Spleen (tissue), 11 donors: ENCODE results near the gene LINGO4. TPM values are rescaled to one million over a fixed set of nuclear protein-coding genes. Genes with fewer than 3 reads are reported as not detected.

Experiments
- DNase-seq: peaks from one replicate; pipeline ENCODE4 v3.0.0-alpha.2; 2020
- H3K27ac ChIP-seq, 8 donors: fragments of 200-600 bp; sonication (generic) in 7 of 8; 1 replicate in 4 of 8; 2 replicates in 4 of 8; pipeline versions ENCODE4 v1.5.0 to v1.8.0; 2016 to 2021; ENCODE audit warnings: inconsistent platforms in 4 of 8, mild to moderate bottlenecking in 4 of 8, moderate library complexity in 1 of 8
- H3K27me3 ChIP-seq, 7 donors: fragments of 200-600 bp; sonication (generic) in 6 of 7; replicated peaks in 1 of 7; 1 replicate in 4 of 7; 2 replicates in 3 of 7; pipeline versions ENCODE4 v1.5.0 to v1.8.0; 2016 to 2021; ENCODE audit warnings: inconsistent platforms in 3 of 7, mild to moderate bottlenecking in 1 of 7
- H3K36me3 ChIP-seq, 6 donors: fragments of 200-600 bp; sonication (generic) in 5 of 6; 1 replicate in 4 of 6; 2 replicates in 2 of 6; pipeline versions ENCODE4 v1.5.0 to v1.8.0; 2016 to 2021; ENCODE audit warnings: inconsistent platforms in 2 of 6
- H3K4me1 ChIP-seq, 6 donors: fragments of 200-600 bp; sonication (generic) in 5 of 6; 1 replicate in 3 of 6; 2 replicates in 3 of 6; pipeline versions ENCODE4 v1.5.0 to v1.8.0; 2016 to 2021; ENCODE audit warnings: inconsistent platforms in 3 of 6
- H3K4me3 ChIP-seq, 8 donors: fragments of 200-600 bp; sonication (generic) in 7 of 8; 1 replicate in 4 of 8; 2 replicates in 4 of 8; pipeline versions ENCODE4 v1.5.0 to v1.8.0; 2016 to 2021; ENCODE audit warnings: inconsistent platforms in 4 of 8, mild to moderate bottlenecking in 4 of 8, moderate library complexity in 2 of 8
- H3K9me3 ChIP-seq, 8 donors: fragments of 200-600 bp; sonication (generic) in 7 of 8; 1 replicate in 4 of 8; 2 replicates in 4 of 8; pipeline versions ENCODE4 v1.5.0 to v1.8.0; 2016 to 2021; ENCODE audit warnings: inconsistent platforms in 4 of 8
- POLR2A ChIP-seq, 3 donors: fragments of 450-650 bp; IDR thresholded peaks; one replicate each; pipeline ENCODE4 v1.5.1; 2017; ENCODE audit warnings: antibody characterized with exemption in 3 of 3, mild to moderate bottlenecking in 1 of 3
- POLR2AphosphoS5 ChIP-seq, 3 donors: sonication (generic); formaldehyde crosslinking; IDR thresholded peaks; one replicate each; pipeline ENCODE4 v1.5.1; 2017; ENCODE audit warnings: antibody characterized with exemption in 3 of 3
- WGBS, 5 donors: extraction: QIAGEN DNeasy Blood & Tissue Kit in 3 of 5; methylation state at CpG; one replicate each; pipeline versions ENCODE4 v1.1.5 to v1.1.7; 2013 to 2018; 5-methylcytosine and 5-hydroxymethylcytosine counted together
- intact Hi-C: fragments of 100-400 bp; cut with DNase I; formaldehyde crosslinking; loops from one replicate; pipeline ENCODE4 v1.15.0; 2023; ENCODE audit warnings: low total_unique reads
- polyA plus RNA-seq, 3 donors: library from polyadenylated mRNA; stranded (reverse); fragments of 200-250 nt; gene quantifications; one replicate each; pipeline ENCODE4 v1.2.1, GENCODE V29; 2013
- total RNA-seq, 7 donors: library from RNA; depleted of rRNA in 3 of 7; stranded (reverse); fragments of >200 nt in 3 of 7; fragmentation: NEBNext Ultra II Directional in 4 of 7; extraction: Animal tissue kit (Norgen Biotek cat#: 25700) in 4 of 7; gene quantifications; one replicate each; pipeline versions ENCODE4 v1.1.0 to v1.2.1, GENCODE V29; 2016 to 2021
- TF ChIP-seq, protein P1 (sequence below), 11 experiments: fragments of 200-600 bp in 7 of 11; fragments of 450-650 bp in 4 of 11; sonication (generic) in 4 of 11; IDR thresholded peaks in 8 of 11; conservative IDR thresholded peaks in 3 of 11; 1 replicate in 7 of 11; 2 replicates in 4 of 11; pipeline versions ENCODE4 v1.4.0 to v1.8.0; 2016 to 2021; ENCODE audit warnings: antibody characterized with exemption in 11 of 11, inconsistent platforms in 4 of 11, mild to moderate bottlenecking in 1 of 11
- donor health status: healthy with polysubstance abuse.
- donor health status: DM: no; HTN: no; CAD: no; lungs with moderate emphysema.
- donor health status: DM: no; HTN: no; CAD: no.
- donor health status: Bipolar disorder and iron deficiency.
- donor health status: healthy.
- donor health status: DM: no; HTN: no; CAD: no.
- donor health status: DM: yes; HTN: yes; CAD: no.

Gene LINGO4
- total and polyA plus RNA-seq, 10 donors, result 0.04 to 0.36 (median 0.18) TPM; not detected in 4

DNA sequence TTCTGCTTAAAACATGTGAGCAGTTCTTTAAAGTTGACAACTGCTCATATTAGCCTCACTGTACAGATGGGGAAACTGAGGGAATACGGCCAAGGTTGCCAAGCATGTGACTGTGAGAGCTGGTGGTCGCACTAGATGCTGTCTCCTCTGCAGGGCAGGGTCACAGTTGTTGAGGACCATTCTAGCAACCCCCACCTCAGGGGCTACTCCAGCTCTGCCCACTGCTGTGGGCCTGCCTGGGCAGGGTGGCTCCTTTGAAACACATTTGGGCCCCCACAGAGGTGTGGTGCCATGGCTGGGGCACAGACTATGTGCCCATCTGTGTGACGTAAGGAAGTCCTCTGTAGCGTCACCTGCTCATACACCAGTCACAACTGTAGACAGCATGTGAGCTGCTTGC is 47.5 kb upstream of the LINGO4 start:
- no peak for TF ChIP-seq POLR2AphosphoS5 (IDR thresholded peaks at IDR 0.05)
- TF ChIP-seq POLR2A (IDR thresholded peaks at IDR 0.05), result no peak
- TF ChIP-seq, protein P1, sequence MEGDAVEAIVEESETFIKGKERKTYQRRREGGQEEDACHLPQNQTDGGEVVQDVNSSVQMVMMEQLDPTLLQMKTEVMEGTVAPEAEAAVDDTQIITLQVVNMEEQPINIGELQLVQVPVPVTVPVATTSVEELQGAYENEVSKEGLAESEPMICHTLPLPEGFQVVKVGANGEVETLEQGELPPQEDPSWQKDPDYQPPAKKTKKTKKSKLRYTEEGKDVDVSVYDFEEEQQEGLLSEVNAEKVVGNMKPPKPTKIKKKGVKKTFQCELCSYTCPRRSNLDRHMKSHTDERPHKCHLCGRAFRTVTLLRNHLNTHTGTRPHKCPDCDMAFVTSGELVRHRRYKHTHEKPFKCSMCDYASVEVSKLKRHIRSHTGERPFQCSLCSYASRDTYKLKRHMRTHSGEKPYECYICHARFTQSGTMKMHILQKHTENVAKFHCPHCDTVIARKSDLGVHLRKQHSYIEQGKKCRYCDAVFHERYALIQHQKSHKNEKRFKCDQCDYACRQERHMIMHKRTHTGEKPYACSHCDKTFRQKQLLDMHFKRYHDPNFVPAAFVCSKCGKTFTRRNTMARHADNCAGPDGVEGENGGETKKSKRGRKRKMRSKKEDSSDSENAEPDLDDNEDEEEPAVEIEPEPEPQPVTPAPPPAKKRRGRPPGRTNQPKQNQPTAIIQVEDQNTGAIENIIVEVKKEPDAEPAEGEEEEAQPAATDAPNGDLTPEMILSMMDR (IDR thresholded peaks at IDR 0.05 in 8 of 11, conservative IDR thresholded peaks at IDR 0.05 in 3 of 11), result no peak
- Histone ChIP-seq H3K27ac (no peak overlapping the region), H3K9me3 (no peaks in the 10 kb centered on the region), H3K4me1 (peaks cover 0 to 13% (median 6%) of the 10 kb centered on the region in 6 donors), H3K27me3 (no peaks in the 10 kb centered on the region), H3K4me3 (no peak overlapping the region), H3K36me3 (no peaks in the 10 kb centered on the region)
- intact Hi-C loops, result no loop called here
- WGBS, 5 donors, result 71 to 95% (median 90%) methylated on average over 2 to 4 of the region's 4 CpGs
- DNase-seq, result no peak

DNA sequence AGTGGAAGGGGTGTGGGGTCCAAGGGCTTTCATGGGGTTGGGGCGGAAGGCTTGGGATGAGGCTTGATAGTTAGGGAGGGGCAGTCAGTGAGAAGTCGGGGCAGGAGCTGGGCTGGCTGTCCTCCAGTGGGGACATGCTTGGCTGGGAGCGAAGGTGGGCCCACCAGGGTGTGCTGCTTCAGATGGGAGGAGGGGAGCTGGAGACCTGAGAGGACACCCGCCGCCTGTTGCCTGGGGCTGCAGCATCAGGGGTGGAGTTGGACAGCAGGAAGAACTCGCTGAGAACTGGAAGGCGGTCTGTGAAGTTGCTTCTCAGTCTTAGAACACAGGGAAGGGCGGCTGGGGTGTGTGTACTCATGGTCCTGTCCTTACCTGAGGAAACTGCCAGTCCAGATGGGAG is 46.7 kb upstream of the LINGO4 start:
- Histone ChIP-seq H3K4me3 (no peak overlapping the region), H3K36me3 (no peaks in the 10 kb centered on the region), H3K9me3 (no peaks in the 10 kb centered on the region), H3K4me1 (peaks cover 0 to 14% (median 6%) of the 10 kb centered on the region in 6 donors), H3K27me3 (no peaks in the 10 kb centered on the region), H3K27ac (no peak overlapping the region)
- intact Hi-C loops, result no loop called here
- no peak for TF ChIP-seq POLR2AphosphoS5 (IDR thresholded peaks at IDR 0.05)
- TF ChIP-seq, protein P1 (IDR thresholded peaks at IDR 0.05 in 8 of 11, conservative IDR thresholded peaks at IDR 0.05 in 3 of 11), result no peak
- no peak for TF ChIP-seq POLR2A (IDR thresholded peaks at IDR 0.05)
- DNase-seq, result no peak
- WGBS, 5 donors, result 83 to 95% (median 88%) methylated on average over 8 of the region's 8 CpGs

DNA sequence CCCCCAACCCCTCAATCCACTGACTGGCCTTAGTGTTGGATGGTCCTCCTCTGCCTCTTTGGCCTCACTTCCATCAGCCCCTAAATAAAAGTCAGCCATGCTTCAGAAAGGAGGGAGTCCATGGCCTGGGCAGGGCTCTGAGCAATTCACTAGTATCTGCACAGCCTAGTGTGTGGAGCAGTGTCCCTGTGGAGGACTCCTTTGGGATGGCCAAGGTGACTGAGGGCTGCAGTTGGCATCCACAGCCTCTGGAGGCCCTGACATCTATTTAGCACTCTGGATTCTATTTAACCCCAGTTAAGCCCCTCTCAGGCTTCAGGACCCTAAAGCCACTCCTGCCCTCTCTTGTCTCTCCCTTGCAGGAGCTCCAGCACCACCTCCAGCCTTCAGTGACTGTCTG is 44.7 kb upstream of the LINGO4 start:
- no peak overlapping the region for H3K4me3 ChIP-seq
- H3K9me3 ChIP-seq, result no peaks in the 10 kb centered on the region
- H3K27ac ChIP-seq, result no peak overlapping the region
- no peaks in the 10 kb centered on the region for H3K36me3 ChIP-seq
- H3K4me1 ChIP-seq, result peaks cover 0 to 14% (median 6%) of the 10 kb centered on the region in 6 donors
- intact Hi-C loops, result no loop called here
- no peaks in the 10 kb centered on the region for H3K27me3 ChIP-seq
- no peak for DNase-seq
- TF ChIP-seq POLR2A (IDR thresholded peaks at IDR 0.05) (no peak), POLR2AphosphoS5 (IDR thresholded peaks at IDR 0.05) (no peak)
- TF ChIP-seq, protein P1 (IDR thresholded peaks at IDR 0.05 in 8 of 11, conservative IDR thresholded peaks at IDR 0.05 in 3 of 11), result no peak

DNA sequence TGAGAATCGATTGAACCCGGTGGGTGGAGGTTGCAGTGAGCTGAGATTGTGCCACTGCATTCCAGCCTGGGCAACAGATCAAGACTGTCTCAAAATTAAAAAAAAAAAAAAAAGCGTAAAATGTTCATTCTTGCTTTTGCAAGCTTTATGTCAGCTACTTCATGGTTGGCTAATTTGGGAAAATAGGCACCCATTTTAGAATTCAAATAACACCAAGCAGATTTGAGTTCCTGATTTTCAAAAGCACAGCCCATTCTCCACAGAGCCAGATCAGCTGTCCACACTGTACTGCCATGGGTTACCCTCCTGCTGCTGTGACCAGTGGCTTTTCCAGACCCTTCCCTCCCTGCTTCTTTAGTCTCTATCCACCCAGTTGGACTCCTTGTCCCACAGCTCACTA is 43.9 kb upstream of the LINGO4 start:
- WGBS, 5 donors, result 71 to 79% (median 75%) methylated on average over 3 of the region's 3 CpGs
- Histone ChIP-seq H3K27ac (no peak overlapping the region), H3K27me3 (no peaks in the 10 kb centered on the region), H3K4me3 (no peak overlapping the region), H3K9me3 (no peaks in the 10 kb centered on the region), H3K4me1 (peaks cover 0 to 14% (median 6%) of the 10 kb centered on the region in 6 donors), H3K36me3 (no peaks in the 10 kb centered on the region)
- DNase-seq, result no peak
- intact Hi-C loops, result no loop called here
- TF ChIP-seq POLR2AphosphoS5 (IDR thresholded peaks at IDR 0.05) (no peak), POLR2A (IDR thresholded peaks at IDR 0.05) (no peak)
- TF ChIP-seq, protein P1 (IDR thresholded peaks at IDR 0.05 in 8 of 11, conservative IDR thresholded peaks at IDR 0.05 in 3 of 11), result no peak
